ENCODE measurements around the gene SPPL3.

Gene SPPL3

GRCh38 chr12:120882055-120882555, 22.1 kb downstream of the SPPL3 start:
- no peaks in the 10 kb centered on the region for H3K27me3 ChIP-seq (replicated peaks)
- no peak for DNase-seq
- no peak overlapping the region for H3K4me3 ChIP-seq (ENCODE audit: low read depth, low read length)
- TF ChIP-seq CTCF (IDR thresholded peaks at IDR 0.05; ENCODE audit: low read depth, low read length, missing control alignments) = no peak
- no peak overlapping the region for H3K27ac ChIP-seq
- in situ Hi-C loops (cut with HindIII; ENCODE audit: low pct_ligation_motif_present, low sequenced_read_pairs) = no loop called here
- H3K36me3 ChIP-seq (replicated peaks) = no peaks in the 10 kb centered on the region

- H3K27ac ChIP-seq = no peak overlapping the region
- in situ Hi-C loops (cut with HindIII; ENCODE audit: low pct_ligation_motif_present, low sequenced_read_pairs) = no loop called here
- no peak for DNase-seq
- TF ChIP-seq CTCF (IDR thresholded peaks at IDR 0.05; ENCODE audit: low read depth, low read length, missing control alignments) = no peak
- H3K27me3 ChIP-seq (replicated peaks) = no peaks in the 10 kb centered on the region
- no peak overlapping the region for H3K4me3 ChIP-seq (ENCODE audit: low read depth, low read length)
- no peaks in the 10 kb centered on the region for H3K36me3 ChIP-seq (replicated peaks)
Measured at GRCh38 chr12:120879718-120880300, 24.3 kb downstream of the SPPL3 start.

GRCh38 chr12:120879102-120879501, 25.1 kb downstream of the SPPL3 start:
- Histone ChIP-seq H3K4me3 (ENCODE audit: low read depth, low read length) (no peak overlapping the region), H3K27ac (no peak overlapping the region), H3K27me3 (replicated peaks) (no peaks in the 10 kb centered on the region), H3K36me3 (replicated peaks) (no peaks in the 10 kb centered on the region)
- no peak for DNase-seq
- TF ChIP-seq CTCF (IDR thresholded peaks at IDR 0.05; ENCODE audit: low read depth, low read length, missing control alignments) = no peak
- in situ Hi-C loops (cut with HindIII; ENCODE audit: low pct_ligation_motif_present, low sequenced_read_pairs) = no loop called here

- no peak for DNase-seq
- Histone ChIP-seq H3K36me3 (replicated peaks) (no peaks in the 10 kb centered on the region), H3K27me3 (replicated peaks) (no peaks in the 10 kb centered on the region), H3K27ac (no peak overlapping the region), H3K4me3 (ENCODE audit: low read depth, low read length) (no peak overlapping the region)
- TF ChIP-seq CTCF (IDR thresholded peaks at IDR 0.05; ENCODE audit: low read depth, low read length, missing control alignments) = no peak
- in situ Hi-C loops (cut with HindIII; ENCODE audit: low pct_ligation_motif_present, low sequenced_read_pairs) = no loop called here
Measured at GRCh38 chr12:120874547-120875245, 29.5 kb downstream of the SPPL3 start.

GRCh38 chr12:120873226-120873625, 30.9 kb downstream of the SPPL3 start:
- no peak for TF ChIP-seq CTCF (IDR thresholded peaks at IDR 0.05; ENCODE audit: low read depth, low read length, missing control alignments)
- no peaks in the 10 kb centered on the region for H3K36me3 ChIP-seq (replicated peaks)
- H3K27ac ChIP-seq = no peak overlapping the region
- in situ Hi-C loops (cut with HindIII; ENCODE audit: low pct_ligation_motif_present, low sequenced_read_pairs) = no loop called here
- no peaks in the 10 kb centered on the region for H3K27me3 ChIP-seq (replicated peaks)
- no peak for DNase-seq
- no peak overlapping the region for H3K4me3 ChIP-seq (ENCODE audit: low read depth, low read length)
